H9 (cell line): ENCODE data around the gene PRR30. TPM values are rescaled to one million over a fixed set of nuclear protein-coding genes. Genes with fewer than 3 reads are reported as not detected.

Experiments used
- DNase-seq: peaks from one replicate; pipeline ENCODE4 v3.0.0-alpha.2; 2017
- H2AFZ ChIP-seq: one replicate; pipeline ENCODE4 v1.6.1; 2013; ENCODE audit warnings: mild to moderate bottlenecking, low read length, control low read depth, moderate library complexity
- H2AK5ac ChIP-seq: 2 replicates; pipeline ENCODE4 v1.6.1; 2013; ENCODE audit warnings: low read length, control low read depth, mixed read lengths; ENCODE audit not compliant: insufficient read length
- H2BK120ac ChIP-seq: one replicate; pipeline ENCODE4 v1.6.1; 2013; ENCODE audit warnings: low read depth, mild to moderate bottlenecking, low read length, control low read depth, inconsistent platforms; ENCODE audit not compliant: poor library complexity, severe bottlenecking
- H2BK12ac ChIP-seq: 2 replicates; pipeline ENCODE4 v1.6.1; 2013; ENCODE audit warnings: low read length, control low read depth, mixed read lengths, low read depth; ENCODE audit not compliant: insufficient read length
- H2BK15ac ChIP-seq: 2 replicates; pipeline ENCODE4 v1.6.1; 2013; ENCODE audit warnings: low read depth, low read length, control low read depth
- H2BK20ac ChIP-seq: one replicate; pipeline ENCODE4 v1.6.1; 2013; ENCODE audit warnings: low read depth, mild to moderate bottlenecking, low read length, control low read depth, inconsistent platforms; ENCODE audit not compliant: poor library complexity, severe bottlenecking
- H2BK5ac ChIP-seq: 2 replicates; pipeline ENCODE4 v1.6.1; 2013; ENCODE audit warnings: low read length, control low read depth, mixed read lengths; ENCODE audit not compliant: insufficient read length
- H3K14ac ChIP-seq: 2 replicates; pipeline ENCODE4 v1.6.1; 2013; ENCODE audit warnings: low read length, control low read depth; ENCODE audit not compliant: insufficient read depth
- H3K18ac ChIP-seq: 2 replicates; pipeline ENCODE4 v1.6.1; 2013; ENCODE audit warnings: low read depth, mild to moderate bottlenecking, mixed read lengths, low read length, control low read depth; ENCODE audit not compliant: insufficient read length
- H3K23ac ChIP-seq: 2 replicates; pipeline ENCODE4 v1.6.1; 2013; ENCODE audit warnings: low read length, control low read depth, mixed read lengths, low read depth; ENCODE audit not compliant: insufficient read length
- H3K23me2 ChIP-seq: 2 replicates; pipeline ENCODE4 v1.6.1; 2013; ENCODE audit warnings: low read depth, mild to moderate bottlenecking, mixed read lengths, low read length, control low read depth; ENCODE audit not compliant: insufficient read length, poor library complexity, severe bottlenecking
- H3K27ac ChIP-seq: 2 replicates; pipeline ENCODE4 v1.5.1; 2013; ENCODE audit warnings: low read length, control low read depth, mixed read lengths, low read depth; ENCODE audit not compliant: insufficient read length
- H3K27me3 ChIP-seq: 2 replicates; pipeline ENCODE4 v1.6.1; 2013; ENCODE audit warnings: low read length, control low read depth, inconsistent platforms; ENCODE audit not compliant: insufficient read depth
- H3K4ac ChIP-seq: 2 replicates; pipeline ENCODE4 v1.6.1; 2013; ENCODE audit warnings: low read depth, mild to moderate bottlenecking, control low read depth, inconsistent platforms, low read length, moderate library complexity
- H3K4me1 ChIP-seq: 2 replicates; pipeline ENCODE4 v1.6.1; 2013; ENCODE audit warnings: low read length, control low read depth, inconsistent platforms; ENCODE audit not compliant: insufficient read depth
- H3K4me2 ChIP-seq: 2 replicates; pipeline ENCODE4 v1.6.1; 2013; ENCODE audit warnings: low read length, control low read depth, mixed read lengths; ENCODE audit not compliant: insufficient read length, insufficient read depth
- H3K56ac ChIP-seq: 2 replicates; pipeline ENCODE4 v1.6.1; 2013; ENCODE audit warnings: low read depth, mild to moderate bottlenecking, mixed read lengths, low read length, control low read depth; ENCODE audit not compliant: insufficient read length
- H3K79me1 ChIP-seq: 2 replicates; pipeline ENCODE4 v1.6.1; 2013; ENCODE audit warnings: low read depth, mild to moderate bottlenecking, moderate library complexity, low read length, control low read depth, inconsistent platforms; ENCODE audit not compliant: insufficient read depth, poor library complexity, severe bottlenecking
- H3K79me2 ChIP-seq: 2 replicates; pipeline ENCODE4 v1.6.1; 2013; ENCODE audit warnings: low read length, control low read depth, inconsistent platforms; ENCODE audit not compliant: insufficient read depth
- H3K9ac ChIP-seq: 2 replicates; pipeline ENCODE4 v1.6.1; 2013; ENCODE audit warnings: low read length, control low read depth, mixed read lengths; ENCODE audit not compliant: insufficient read length; ENCODE audit errors: extremely low read depth
- H3K9me3 ChIP-seq: one replicate; pipeline ENCODE4 v1.6.1; 2013; ENCODE audit warnings: low read depth, low read length, inconsistent platforms; ENCODE audit not compliant: control insufficient read depth
- H3T11ph ChIP-seq: one replicate; pipeline ENCODE4 v1.6.1; 2013; ENCODE audit warnings: mild to moderate bottlenecking, low read length, control low read depth, inconsistent platforms
- H4K20me1 ChIP-seq: one replicate; pipeline ENCODE4 v1.6.1; 2013; ENCODE audit not compliant: control insufficient read depth, insufficient read length, insufficient read depth
- H4K5ac ChIP-seq: 2 replicates; pipeline ENCODE4 v1.6.1; 2013; ENCODE audit warnings: low read depth, mild to moderate bottlenecking, mixed read lengths, low read length, control low read depth; ENCODE audit not compliant: insufficient read length
- H4K8ac ChIP-seq: replicated peaks from 2 replicates; pipeline ENCODE4 v1.6.1; 2013; ENCODE audit warnings: low read length, control low read depth, mixed read lengths, low read depth; ENCODE audit not compliant: insufficient read length
- H4K91ac ChIP-seq: 2 replicates; pipeline ENCODE4 v1.6.1; 2013; ENCODE audit warnings: low read depth, mild to moderate bottlenecking, moderate library complexity, mixed read lengths, low read length, control low read depth; ENCODE audit not compliant: insufficient read length
- H3K27ac Mint-ChIP-seq, 3 experiments: 2 replicates in 2 of 3; 3 replicates in 1 of 3; pipeline ENCODE4 v1.8.0; 2020 to 2021; ENCODE audit warnings: mixed read lengths in 3 of 3, mild to moderate bottlenecking in 1 of 3, moderate library complexity in 1 of 3
- H3K27me3 Mint-ChIP-seq: 2 replicates; pipeline ENCODE4 v1.8.0; 2021; ENCODE audit warnings: low read depth, mild to moderate bottlenecking, moderate library complexity, mixed read lengths
- H3K36me3 Mint-ChIP-seq, 3 experiments: 2 replicates in 2 of 3; 3 replicates in 1 of 3; pipeline ENCODE4 v1.8.0; 2020 to 2021; ENCODE audit warnings: low read depth in 3 of 3, mixed read lengths in 3 of 3; ENCODE audit not compliant: insufficient read depth in 1 of 3
- H3K4me1 Mint-ChIP-seq, 2 experiments: 2 replicates each; pipeline ENCODE4 v1.8.0; 2020; ENCODE audit warnings: mixed read lengths in 2 of 2
- H3K4me3 Mint-ChIP-seq, 2 experiments: 2 replicates in 1 of 2; 3 replicates in 1 of 2; pipeline ENCODE4 v1.8.0; 2020 to 2021; ENCODE audit warnings: mild to moderate bottlenecking in 2 of 2, mixed read lengths in 2 of 2, moderate library complexity in 1 of 2
- H3K9me3 Mint-ChIP-seq, 2 experiments: 2 replicates in 1 of 2; 3 replicates in 1 of 2; pipeline ENCODE4 v1.8.0; 2020; ENCODE audit warnings: mild to moderate bottlenecking in 2 of 2, mixed read lengths in 2 of 2, moderate library complexity in 1 of 2
- CTCF ChIP-seq: fragments of 200-600 bp; sonication (generic); conservative IDR thresholded peaks from 3 replicates; pipeline ENCODE4 v1.8.0; 2021; ENCODE audit warnings: antibody characterized with exemption, mild to moderate bottlenecking
- WGBS: extraction: QIAGEN DNeasy Blood & Tissue Kit; methylation state at CpG from one replicate; pipeline ENCODE4 v1.1.7; 2013; ENCODE audit warnings: missing lambda C conversion rate, low lambda C conversion rate, mixed read lengths; ENCODE audit not compliant: insufficient read length; ENCODE audit errors: extremely low coverage; 5-methylcytosine and 5-hydroxymethylcytosine counted together
- total RNA-seq: library from RNA; stranded (reverse); gene quantifications from 2 replicates; pipeline ENCODE4 v1.2.1, GENCODE V29; 2021

Gene PRR30
- total RNA-seq, 1 experiment from 2014 or later = not detected

- Histone ChIP-seq H2BK120ac (no peak overlapping the region), H3K23me2 (no peaks in the 10 kb centered on the region), H3K23ac (no peak overlapping the region), H3K4ac (no peak overlapping the region), H3K4me1 (no peaks in the 10 kb centered on the region), H3K9ac (no peak overlapping the region), H3K4me2 (no peak overlapping the region), H3K79me2 (no peaks in the 10 kb centered on the region), H3K14ac (no peak overlapping the region), H3T11ph (no peak overlapping the region), H2BK15ac (no peak overlapping the region), H3K27ac (no peak overlapping the region), H3K18ac (no peak overlapping the region), H2BK20ac (no peak overlapping the region), H2AK5ac (no peak overlapping the region), H4K8ac (no peak overlapping the region), H2BK12ac (no peak overlapping the region), H2AFZ (no peak overlapping the region), H3K9me3 (no peaks in the 10 kb centered on the region), H3K56ac (no peak overlapping the region), H3K27me3 (no peaks in the 10 kb centered on the region), H2BK5ac (no peak overlapping the region), H3K79me1 (no peaks in the 10 kb centered on the region), H4K20me1 (no peaks in the 10 kb centered on the region), H4K91ac (no peak overlapping the region), H4K5ac (no peak overlapping the region)
- TF ChIP-seq CTCF = no peak
- DNase-seq = no peak
- H3K27me3 Mint-ChIP-seq = peaks cover 3% of the 10 kb centered on the region
- no CpG with 5 or more reads among the region's 6 CpGs for WGBS
- no peak overlapping the region for H3K27ac Mint-ChIP-seq
- 0 out of 5 replicates have a peak, but pooled peaks cover 2 to 3% of the 10 kb centered on the region in 2 experiments for H3K9me3 Mint-ChIP-seq
- H3K4me1 Mint-ChIP-seq = peaks cover 4 to 15% of the 10 kb centered on the region in 2 experiments
- H3K36me3 Mint-ChIP-seq = no peaks in the 10 kb centered on the region
- no peak overlapping the region for H3K4me3 Mint-ChIP-seq
Measured at GRCh38 chr2:27159271-27159670, 20.1 kb upstream of the PRR30 start.
